GM21717 (cell line): ENCODE results near the gene CAMSAP2.

ENCODE experiments used
- ATAC-seq: cut with Tn5 transposase; IDR thresholded peaks from one replicate; pipeline ENCODE4 v1.9.1; 2021; ENCODE audit warnings: mild to moderate bottlenecking, moderate library complexity; ENCODE audit not compliant: unreplicated experiment

Gene CAMSAP2

DNA sequence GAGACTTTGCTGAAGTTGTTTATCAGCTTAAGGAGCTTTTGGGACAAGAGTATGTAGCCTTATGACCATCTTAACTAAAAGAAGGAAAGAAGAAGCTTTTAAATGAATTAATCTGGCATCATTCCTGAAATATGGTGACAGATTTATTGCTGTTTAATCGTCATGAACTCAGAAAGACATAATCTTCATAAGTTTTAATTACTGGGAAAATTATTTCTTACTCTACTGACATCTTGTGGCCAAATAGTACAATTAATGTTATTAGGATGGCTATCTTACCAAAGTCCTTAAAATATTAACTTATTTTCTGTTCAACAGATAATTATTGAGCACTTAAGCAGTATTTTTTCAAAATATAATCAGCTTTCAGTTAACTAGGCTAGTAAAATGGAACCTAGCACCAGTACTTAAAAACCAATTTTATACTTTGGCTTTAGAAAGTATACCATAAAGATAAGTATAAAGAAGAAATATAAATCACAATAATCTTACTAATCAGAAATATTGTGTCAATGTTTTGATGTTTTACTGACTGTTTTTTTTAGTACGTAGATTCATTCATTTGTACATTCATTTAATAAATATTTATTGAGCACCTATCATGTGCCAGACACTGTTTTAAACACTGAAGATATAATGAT is 99.4 kb downstream of the CAMSAP2 start:
- no peak for ATAC-seq

DNA sequence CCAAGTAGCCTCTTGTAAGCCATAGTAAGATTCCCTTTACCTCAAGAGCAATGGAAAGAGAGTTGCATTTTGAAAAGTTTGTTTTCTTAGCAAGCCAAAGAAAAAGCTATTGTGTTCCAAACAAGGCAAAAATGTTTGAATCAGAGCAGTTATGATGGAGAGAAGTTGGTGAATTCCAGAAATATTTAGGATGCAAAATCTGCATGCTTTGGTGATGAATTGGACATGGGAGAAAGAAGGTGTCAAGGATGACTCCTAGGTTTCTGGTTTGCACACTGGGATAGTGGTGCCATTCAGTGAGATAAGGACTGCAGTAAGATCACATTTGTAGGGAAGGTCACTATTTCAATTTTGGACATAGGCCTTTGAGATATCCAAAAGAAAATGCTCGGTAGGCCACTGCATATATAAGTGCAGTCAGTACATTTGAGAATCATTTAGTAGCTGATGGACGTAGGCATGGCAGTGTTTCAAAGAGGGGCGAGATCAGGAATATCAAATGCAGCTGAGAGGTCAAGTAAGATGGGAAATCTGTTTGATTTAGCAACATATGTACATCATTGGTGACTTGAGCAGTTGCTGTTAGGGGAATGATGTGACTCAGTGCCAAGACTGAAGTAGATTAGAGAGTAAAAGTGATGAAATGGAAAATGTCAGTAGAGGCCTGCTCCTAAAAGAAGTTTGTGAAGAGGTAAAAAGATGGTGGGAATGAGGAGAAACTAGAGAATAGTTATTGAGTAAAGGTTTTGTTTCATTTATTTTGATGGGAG is 100.2 kb downstream of the CAMSAP2 start:
- ATAC-seq = no peak

DNA sequence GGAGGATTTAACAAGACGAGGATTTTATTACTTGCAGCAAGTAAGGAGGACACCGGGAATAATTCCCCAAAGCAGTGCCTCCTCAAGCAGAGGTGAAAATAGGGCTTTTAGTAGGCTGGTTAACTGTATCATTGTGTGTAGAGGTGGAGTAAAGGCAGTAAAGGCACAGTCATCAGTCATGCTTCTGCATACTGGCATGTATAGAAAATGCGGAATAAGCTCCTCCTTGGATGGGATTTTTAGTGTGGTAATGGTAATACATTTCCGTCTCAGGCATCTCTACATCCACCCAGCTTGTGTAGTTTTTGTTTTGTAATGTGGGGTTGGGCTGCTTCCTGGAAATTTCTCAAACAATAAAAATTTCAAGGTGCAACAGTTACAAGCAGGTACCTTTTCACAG is 106.7 kb downstream of the CAMSAP2 start:
- no peak for ATAC-seq

DNA sequence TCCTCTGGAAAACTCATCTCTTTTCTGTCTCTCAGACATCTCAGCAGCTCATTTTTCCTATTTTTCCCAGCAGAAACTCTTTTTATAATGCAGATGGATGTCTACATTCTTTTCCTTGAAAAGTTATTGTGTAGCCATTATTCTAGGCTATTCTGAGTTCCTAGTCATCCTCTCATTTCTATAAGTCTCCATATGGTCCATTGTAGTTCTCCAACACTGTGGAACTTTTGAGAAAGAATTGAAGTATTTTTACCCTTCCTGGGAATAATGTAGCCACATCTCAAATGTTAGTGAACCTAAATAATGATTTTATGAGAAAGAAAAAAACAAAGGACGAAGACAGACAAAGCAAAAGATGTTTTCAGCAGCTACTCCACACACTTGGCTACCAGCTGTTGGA is 107.7 kb downstream of the CAMSAP2 start:
- ATAC-seq = no peak

DNA sequence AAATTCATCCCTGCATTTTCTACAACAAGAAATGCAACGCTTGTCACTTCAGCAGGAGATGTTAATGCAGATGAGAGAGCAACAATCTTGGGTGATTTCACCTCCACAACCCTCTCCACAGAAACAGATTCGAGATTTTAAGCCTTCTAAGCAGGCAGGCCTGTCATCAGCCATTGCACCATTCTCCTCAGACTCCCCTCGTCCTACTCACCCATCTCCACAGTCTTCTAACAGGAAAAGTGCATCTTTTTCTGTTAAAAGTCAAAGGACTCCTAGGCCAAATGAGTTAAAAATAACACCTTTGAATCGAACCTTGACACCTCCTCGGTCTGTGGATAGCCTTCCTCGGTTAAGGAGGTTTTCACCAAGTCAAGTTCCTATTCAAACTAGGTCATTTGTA is 110.7 kb downstream of the CAMSAP2 start:
- ATAC-seq = no peak

DNA sequence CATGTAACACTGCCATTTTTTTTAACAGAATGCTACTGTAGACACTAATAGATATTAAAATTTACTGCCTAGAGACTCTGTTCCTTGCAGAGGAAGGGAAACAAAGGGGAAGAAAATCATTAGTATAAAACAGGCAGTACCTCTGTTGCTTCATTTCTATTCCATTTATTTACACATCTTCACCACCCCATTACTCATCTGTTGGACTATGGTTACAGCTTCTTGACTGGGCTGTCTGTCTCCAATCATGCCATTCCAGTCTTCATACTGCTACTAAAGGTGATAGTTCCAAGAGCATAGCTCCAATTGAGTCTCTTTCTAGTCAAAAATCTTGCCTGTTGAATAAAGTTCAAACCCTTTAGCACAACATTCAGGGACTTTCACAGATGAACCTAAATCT is 111.9 kb downstream of the CAMSAP2 start:
- no peak for ATAC-seq

DNA sequence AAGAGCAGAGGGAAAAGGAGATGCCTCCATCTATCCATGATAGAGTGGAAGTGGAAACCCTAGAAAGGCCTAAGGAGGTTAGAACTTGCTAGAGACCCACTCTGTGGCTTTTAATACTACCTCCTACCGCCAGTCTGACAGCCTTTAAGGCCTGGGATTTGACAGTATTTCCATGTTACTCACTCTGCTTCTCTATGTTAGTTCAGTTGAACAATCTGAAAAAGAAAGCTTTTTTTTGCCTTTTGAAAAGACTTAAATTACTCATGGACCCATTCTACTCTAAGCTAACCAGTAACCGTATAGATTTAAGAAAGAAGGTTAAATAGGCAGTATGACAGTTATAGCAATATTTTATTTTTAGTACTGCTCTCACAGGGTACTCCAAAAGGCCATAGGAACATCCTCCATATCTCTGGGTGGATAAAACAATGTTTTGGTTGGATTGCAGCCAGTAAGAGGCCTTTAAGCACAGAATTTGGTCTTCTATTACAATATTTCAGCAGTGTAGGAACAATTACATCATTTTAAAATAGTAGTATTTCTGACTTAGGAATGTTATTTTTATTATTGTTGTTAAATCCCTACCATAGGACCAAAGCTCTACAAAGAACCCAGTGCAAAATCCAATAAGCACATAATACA is 118.1 kb downstream of the CAMSAP2 start:
- no peak for ATAC-seq

DNA sequence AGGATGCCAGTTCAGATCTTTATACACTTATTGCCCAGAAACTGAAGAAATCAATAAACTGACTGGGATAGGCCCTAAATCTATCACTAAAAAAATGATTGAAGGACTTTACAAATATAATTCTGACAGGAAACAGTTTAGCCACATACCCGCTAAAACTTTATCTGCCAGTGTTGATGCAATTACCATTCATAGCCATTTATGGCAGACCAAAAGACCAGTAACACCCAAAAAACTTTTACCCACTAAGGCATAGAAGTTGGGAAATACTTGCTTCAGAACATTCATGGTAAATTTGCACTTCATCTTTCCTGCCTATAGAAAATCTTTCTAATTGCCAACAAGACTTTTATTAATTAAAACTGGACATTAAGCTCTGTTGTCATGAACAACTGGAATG is 119.1 kb downstream of the CAMSAP2 start:
- ATAC-seq = no peak

DNA sequence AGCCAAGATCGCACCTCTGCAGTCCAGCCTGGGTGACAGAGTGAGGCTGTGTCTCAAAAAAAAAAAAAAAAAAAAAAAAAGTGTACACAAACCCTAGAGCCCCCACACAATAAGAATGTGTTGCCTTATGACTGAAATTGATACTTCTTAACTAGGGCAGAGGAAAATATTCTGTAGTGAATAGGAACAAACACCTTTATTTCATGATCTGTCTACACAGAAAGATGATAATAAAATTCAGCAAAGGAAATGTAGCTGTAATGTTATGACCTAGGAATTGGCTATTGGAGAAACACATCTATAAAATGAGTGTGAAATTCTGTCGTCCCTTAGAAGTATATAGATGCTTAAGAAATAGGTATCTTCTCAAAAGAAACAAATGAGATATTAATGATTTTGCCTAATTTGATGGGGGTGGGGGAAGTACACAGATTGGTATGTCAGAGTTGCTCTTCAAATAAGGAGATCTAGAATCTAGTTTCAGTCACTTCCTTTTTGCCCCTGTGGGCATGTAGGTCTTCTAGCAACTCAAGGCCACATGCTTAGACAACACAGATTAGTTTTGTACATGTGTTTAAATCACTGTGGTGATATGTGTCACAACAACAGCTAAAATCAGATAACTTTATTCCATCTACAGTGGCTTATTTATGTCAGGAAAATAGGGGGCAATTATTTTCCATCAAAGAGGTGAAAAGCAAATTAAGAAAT is 123.4 kb downstream of the CAMSAP2 start:
- ATAC-seq = no peak

DNA sequence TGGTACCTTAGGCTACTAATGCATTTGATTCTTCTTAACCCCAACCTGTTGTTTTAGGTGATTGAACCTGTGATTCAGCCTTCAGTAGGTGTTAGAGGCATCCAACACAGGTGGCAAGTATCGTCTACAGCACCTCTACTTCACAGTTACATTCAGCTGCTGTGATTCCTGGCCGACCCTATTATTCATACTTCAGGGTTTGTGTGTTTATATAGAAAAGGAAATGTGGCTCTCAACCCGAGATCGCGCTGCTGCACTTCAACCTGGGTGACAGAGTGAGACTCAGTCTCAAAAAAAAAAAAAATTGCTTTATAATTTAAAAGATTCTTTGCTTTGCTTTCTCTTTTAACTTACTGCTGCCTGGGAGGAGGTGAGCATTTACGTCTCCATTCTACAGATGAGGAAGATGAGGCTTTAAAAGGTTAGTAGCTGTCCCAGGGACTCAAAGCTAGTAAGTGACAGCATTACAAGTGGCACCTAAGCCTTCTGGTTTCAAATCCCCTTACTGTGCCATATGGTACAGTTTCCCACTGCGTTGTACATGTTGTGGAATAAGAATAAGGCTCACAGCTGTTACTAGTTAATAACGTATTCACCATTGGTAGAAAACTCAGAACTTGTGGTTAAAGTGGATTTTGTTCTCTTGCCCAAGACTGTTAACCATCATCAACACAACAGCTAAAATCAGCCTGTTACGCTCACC is 124.2 kb downstream of the CAMSAP2 start:
- no peak for ATAC-seq

DNA sequence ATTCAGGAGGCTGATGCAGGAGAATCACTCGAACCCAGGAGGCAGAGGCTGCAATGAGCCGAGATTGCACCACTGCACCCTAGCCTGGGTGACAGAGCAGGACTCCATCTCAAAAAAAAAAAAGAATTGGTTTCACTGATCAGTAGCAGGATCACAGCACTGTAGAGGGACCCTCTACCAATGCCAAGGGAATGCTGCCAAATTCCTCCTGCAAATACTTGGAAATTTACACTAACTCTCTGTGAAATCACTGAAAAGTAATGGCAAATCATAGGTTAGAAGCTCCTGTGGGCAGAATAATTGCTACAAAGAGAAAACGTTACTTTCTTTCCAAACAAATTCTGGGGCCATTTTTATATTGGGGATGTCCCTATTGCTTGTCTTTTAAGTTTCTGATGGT is 127.4 kb downstream of the CAMSAP2 start:
- ATAC-seq = no peak

DNA sequence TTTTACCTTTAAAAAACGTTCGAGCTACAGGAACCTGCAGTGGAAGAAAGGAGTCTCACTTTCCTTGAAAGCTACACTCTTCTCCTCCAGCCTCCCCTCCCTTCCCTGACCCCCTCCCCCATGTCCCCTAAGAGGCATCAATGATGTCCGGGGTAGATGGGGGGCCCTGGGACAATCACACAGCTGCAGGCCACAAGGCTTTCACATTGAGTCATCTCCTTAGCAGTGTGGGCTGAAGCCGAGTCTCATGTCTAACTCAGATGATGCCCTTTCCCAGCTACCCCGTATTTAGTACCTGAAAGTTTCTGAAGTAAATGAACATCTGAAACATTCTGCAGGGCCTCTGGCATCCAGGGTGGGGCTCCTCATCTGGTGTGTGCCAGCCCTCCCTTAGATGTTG is 127.8 kb downstream of the CAMSAP2 start:
- peak; percentile 86 for ATAC-seq

DNA sequence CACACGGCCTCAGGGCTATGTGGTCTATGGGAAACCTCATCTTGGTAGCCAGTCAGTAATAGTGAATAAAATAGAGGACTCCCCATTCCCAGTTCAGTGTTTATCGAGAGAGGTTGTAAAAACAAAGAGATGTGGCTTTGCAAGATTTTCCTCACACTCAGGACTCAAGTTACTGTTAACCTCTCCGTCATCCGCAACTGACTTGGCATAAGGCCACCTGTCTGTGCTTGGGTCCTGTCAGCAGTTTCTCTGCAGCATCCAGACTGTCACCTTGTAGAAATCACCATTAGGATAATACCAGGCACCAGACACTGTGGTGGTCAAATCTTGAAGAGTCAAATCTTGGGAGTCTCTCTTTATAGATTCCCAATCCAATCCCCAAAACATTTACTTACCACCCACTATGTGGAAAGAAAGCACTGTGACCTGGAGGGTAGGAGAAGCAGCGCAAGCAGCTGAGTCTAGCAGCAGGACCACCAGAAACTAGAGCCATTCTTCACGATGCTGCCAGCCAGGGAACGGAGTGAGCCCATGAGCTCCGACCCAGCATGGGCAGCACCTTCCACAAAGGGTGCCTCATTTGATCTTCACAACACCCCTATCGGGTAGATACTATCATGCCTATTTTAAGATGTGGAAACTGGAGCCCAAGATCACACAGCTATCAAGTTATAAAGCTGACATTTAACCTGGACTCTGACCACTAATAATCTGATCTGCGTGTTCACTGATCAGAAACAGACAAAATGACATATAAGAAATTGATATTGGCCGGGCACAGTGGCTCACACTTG is 128.5 kb downstream of the CAMSAP2 start:
- ATAC-seq = peak; percentile 1

DNA sequence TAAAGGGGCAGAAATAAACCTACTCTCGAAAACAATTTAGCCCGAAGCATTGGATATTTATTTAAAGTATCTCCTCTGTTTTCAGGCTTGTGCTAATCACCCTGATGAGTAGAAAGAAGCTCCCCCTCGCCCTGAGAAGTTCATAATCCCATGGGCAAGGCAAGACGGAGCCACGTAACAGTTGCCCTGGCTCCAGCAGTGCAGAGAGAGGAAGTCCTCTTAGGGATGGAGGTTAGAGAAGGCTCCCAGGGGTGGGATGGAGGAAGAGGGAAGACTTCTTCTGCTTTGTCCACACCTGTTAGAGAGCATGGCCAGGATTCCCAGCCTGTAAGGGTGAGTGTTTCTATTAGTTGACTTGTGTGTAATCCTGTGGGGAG is 130.7 kb downstream of the CAMSAP2 start:
- peak; percentile 0 for ATAC-seq

DNA sequence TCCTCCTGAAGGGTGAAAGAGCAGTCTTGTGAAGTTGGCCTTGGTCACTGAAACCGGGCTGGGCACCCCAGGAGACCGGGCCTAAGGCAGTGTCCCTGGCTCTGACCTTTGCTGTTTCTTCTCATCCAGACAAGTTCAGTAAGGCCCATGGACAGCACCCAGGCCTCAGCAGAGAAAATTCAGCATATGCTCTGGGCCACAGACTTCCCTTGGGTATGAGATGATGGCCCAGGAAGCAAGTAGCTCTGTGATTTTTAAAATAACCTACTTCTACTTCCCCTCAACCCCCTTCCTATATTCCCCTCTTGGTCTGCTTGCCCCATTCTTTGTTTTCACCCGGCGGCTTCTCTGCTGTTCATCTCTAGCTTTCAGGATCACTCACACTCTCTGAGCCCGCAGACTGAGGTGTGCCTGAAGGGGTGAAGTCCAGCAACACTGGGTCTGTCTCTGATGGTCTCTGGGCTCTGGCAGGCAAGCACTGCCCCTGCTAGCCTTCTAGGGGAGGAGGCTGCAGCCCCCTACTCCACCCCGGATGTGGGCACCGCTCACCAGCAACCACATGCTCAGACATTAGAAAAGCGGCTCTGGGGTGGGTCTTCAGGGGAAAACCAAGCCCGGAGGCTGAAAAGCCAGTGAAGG is 131.2 kb downstream of the CAMSAP2 start:
- ATAC-seq = peak; percentile 64

DNA sequence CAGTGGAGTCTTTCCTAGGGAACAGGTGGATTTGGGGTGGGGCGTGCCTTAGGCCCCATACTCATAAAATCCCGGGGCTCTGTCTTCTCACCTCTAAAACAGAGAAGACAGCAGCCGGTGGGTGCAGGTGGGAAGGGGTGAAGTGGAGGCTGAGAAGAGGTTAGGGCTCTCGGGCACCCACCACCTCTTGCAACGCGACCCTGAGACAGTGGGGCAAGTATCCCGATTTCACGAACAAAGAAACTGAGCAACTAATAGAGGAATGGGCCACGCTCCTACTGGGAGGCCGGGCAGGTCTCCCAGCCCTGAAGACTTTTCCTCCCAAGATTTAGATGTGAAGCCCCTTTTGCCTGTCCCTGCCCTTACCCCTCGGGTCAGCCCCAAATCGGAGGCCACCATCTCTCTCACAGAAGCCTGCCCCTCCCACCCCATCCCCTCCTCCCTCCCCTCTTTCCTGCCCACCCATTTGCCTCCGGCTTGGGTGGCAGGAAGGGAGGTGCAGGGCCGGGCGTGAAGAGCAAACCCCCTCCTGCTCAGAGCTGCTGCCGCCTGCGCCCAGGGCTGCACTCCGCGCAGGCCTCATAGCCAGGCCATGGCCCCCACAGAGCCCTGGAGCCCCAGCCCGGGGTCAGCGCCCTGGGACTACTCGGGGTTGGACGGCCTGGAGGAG is 133.9 kb downstream of the CAMSAP2 start, which contains the start of gene GPR25:
GPR25 (plus strand) TSS at position 536 of the 670 bp plus-strand sequence; CDS start at position 593, 57 bp downstream.
- ATAC-seq = no peak

DNA sequence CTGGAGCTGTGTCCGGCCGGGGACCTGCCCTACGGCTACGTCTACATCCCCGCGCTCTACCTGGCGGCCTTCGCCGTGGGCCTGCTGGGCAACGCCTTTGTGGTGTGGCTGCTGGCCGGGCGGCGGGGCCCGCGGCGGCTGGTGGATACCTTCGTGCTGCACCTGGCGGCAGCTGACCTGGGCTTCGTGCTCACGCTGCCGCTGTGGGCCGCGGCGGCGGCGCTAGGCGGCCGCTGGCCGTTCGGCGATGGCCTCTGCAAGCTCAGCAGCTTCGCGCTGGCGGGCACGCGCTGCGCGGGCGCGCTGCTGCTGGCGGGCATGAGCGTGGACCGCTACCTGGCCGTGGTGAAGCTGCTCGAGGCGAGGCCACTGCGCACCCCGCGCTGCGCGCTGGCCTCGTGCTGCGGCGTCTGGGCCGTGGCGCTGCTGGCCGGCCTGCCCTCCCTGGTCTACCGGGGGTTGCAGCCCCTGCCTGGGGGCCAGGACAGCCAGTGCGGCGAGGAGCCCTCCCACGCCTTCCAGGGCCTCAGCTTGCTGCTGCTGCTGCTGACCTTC is 134.5 kb downstream of the CAMSAP2 start:
- no peak for ATAC-seq

DNA sequence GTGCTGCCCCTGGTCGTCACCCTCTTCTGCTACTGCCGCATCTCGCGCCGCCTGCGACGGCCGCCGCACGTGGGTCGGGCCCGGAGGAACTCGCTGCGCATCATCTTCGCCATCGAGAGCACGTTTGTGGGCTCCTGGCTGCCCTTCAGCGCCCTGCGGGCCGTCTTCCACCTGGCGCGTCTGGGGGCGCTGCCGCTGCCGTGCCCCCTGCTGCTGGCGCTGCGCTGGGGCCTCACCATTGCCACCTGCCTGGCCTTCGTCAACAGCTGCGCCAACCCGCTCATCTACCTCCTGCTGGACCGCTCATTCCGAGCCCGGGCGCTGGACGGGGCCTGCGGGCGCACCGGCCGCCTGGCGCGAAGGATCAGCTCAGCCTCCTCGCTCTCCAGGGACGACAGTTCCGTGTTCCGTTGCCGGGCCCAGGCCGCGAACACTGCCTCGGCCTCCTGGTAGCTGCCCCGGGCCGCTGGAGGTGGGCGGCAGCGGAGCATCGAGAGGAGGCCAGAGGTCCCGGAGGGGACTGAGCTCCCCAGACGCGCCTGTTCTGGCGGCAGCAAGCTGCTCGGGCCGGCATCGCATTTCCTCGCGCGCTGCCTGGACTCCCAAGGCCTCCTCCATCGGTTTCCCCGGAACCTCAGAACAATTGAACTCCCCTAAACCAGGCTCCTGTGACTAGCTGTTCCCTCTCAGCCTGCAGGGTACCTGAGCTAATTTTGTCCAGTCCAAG is 135.1 kb downstream of the CAMSAP2 start:
- no peak for ATAC-seq
